ENCODE data around the gene EXOC3.

EXOC3 gene

DNA sequence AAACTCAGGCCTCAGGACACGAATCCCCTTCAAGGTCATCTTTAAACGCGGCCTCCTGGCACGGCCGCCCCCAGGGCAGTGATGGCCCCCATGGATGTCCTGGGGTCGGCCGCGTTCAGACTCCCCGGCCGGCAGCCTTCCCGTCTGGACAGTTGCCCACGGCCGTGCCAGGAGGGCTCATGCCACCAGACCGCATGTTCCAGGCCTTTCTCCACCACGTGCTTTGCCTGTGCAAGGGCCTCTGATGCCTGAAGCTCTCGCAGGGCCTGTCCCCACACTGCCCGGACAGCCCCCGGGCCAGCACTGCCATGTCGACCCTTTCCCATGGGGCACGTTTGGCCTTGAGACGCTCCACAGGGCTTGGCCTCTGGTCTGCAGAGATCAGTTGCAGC lies 46.7 kb downstream of the EXOC3 start:
- DNase-seq, result no peak

DNA sequence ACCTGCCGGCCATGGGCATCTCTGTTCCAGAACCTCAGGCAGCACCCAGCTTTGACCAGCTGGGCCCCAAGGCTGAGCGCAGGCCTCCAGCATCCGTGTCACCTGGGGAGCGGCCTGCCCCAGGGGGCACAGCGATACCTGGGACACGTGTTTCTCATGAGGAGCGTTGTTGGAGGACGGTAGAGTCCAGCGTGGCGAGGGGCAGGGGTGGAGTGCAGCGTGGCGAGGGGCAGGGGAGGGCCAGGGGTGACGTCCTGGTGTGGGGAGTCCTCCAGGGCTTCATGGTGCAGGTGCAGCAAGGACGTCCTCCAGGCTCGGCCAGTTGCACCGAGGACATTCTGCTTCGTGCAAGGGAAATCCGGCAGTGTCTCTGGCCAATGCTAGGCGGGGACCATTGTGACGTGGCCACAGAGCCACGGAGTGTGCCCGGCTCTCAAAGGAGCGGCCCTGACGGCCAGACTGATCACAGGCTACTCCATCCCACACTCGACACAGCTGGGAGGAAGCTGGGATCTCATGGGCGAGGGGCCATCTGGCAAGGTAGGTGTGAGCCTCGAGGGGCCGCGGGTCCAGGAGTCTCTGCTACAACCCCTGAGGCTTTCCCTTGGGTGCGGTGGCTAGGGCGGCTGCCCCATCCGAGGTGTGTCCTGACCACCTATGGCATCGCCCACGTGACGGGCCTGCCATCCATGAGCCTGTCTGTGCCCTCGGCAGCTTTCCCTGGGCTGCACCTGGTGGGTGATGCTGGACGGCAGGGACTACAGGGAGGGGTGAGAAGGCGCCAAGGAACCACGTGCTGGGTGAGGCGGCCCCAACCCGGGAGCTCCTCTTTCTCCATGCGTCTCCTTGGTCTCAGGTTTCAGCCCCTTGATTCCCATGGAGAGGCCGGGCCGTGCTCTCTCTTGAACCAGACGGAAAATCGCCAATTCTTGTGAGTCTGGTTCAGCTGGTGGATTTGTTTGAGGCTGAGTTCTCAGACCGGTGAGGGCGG lies 47.4 kb downstream of the EXOC3 start:
- no peak for DNase-seq

DNA sequence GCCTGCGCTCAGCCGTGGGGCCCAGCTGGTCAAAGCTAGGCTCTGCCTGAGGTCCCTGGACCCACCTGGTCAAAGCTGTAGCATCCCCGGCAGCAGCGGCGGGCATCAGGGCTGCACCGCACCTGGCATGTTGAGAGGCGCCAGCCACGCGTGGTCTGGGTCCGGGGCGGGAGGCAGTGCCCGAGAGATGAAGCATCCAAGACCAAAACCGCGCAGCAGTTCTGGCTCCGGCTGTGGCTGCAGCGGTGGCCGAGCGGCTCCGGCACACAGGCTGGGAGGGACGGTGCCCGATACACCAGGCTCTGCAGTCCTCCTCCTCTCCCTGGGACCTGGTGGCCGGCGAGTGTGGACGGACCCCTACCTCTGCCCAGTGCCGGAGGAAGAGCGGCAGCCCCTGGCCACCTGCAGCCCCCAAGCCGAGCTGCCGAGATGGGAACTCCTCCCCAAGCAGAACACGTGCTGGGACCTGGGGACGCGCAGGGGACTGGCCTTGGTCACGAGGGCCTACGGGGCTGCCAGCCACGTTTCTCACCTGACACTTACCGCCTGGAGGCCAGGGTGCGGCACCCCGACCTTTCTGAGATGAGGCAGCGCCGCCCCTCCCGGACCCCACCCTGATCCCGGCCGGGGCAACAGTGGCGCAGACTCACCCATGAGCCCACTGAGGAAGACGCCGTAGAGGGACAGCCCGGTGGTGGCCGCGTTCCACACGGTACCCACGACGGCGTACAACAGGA lies 48.3 kb downstream of the EXOC3 start:
- DNase-seq, result no peak

DNA sequence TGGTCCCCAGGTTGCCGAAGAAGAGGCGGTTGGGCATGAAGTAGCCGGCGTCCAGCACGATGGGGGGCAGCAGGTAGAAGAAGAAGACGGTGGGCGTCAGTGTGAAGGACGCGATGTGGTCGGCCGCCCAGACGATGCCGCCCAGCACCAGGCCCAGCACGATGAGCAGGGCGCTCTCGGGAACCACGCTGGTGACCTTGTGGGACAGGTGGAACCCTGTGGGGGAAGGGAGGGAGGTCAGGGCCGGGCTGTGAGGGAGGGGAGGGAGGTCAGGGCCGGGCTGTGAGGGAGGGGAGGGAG lies 48.8 kb downstream of the EXOC3 start:
- DNase-seq, result no peak

DNA sequence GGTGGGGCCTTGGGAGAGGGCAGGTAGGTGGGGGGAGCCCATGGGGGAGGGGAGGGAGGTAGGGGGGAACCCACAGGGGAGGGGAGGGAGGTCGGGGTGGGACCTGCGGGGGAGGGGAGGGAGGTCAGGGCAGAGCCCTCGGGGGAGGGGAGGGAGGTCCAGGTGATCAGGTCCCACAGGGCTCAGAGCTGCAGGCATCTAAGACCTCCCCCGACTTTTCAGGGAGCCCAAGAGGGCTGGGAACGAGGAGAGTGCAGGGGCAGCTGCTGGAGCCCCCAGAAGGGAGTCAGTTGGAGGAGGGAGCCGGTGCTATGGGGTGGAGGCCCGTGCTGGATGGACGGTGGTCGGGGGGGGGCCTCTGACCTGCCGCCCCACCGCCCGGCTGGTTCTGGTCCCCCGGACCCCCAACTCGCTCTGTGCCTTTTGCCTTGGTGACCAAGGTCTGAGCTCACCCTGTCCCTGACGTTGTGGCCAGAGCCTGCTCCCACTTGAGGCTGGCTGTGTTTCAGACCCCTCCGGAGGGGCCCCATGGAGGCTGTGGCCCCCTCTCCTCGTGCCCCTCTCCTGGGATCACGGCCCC lies 49.4 kb downstream of the EXOC3 start:
- DNase-seq, result no peak

DNA sequence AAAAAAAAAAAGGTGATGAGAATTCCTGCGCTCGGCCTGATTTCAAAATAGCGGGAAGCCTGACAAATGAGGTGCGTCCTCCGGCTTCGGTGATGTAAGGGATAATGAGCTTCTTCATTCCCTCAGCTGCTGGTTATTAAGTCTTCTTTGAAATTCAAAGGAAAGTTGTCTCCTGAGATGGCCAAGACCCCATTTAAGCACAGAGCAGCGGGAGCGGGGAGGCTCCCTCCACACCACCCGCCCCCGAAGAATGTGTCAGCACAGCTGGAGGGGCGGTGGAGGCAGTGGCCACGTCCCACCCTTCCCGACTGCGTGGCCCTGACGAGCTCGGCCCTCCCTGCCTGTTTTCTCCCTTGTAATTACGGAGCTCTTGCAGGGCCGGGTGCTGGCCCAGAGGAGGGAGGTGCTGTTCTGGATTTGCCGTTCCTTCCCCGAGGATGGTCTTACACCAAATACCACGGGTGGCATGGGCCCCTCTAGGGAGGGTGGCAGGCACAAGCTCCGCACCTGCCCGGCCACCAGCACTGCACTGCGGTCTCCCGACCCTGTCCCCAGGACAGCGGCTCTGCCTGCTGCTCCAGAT lies 50.2 kb downstream of the EXOC3 start:
- no peak for DNase-seq

DNA sequence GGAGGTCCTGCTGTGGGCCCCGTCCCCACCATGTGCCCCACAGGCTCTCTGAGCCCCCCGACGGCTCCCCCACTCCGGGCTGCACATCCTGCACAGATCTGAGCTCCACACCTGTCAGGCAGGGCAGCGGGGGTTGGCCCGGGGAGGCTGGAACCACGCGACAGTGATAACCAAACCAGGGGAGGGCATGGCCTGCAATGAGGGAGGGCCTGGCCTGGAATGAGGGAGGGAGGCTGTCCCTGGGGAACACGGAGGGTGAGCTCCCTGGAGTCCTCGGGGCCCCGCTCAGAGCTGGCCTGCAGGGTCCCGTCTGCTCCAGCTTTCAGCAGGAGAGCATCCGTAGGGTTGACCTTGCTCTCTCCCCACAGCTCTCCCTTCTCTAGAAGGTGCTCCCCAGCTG lies 50.8 kb downstream of the EXOC3 start:
- DNase-seq, result no peak

DNA sequence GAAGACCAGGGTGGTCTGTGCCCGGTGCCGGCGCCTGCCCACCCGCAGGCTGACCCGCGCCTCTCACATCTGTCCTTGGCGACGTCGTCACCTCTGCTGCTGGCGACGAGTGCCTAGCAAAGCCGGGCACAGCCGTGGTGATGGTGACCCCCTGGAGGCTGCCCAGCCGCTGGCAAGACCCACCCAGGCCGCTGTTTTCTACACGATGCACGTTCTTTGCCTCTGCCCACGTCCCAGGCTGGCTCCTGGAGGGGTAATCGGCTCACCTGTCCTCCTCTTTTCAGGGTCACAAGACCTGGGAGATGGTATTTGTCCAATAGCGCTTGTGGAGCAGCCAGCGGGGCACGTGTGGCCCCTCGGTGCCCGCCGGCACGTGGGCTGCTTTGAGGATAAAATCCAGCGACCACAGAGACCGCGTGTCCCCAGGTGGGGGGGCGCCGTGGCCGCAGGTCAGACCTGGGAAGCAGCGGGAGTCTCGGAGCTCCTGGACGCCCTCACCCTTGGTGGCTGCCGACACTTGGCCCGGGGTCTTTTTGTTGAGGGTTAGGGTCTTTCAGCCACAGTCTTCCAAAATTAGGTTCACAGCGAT lies 51.8 kb downstream of the EXOC3 start:
- DNase-seq, result no peak

DNA sequence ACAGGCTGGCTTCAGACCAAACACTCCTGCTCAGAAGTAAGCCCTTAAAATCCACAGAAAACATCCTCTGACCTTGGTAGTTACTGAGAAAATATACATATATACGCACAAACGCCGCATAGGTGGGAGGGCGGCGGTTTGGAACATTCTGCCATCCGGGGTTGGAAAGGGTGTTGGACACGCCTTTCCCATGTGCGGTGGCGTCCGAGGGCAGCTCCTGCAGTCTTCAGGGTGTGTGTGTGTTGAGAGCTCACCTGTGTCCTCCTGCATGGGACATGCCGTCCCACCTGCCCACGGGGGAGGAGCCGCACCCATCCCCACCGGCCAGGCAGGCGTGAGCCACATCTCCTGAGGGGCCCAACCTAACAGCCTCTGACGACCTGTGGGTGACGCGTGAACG lies 53.1 kb downstream of the EXOC3 start:
- DNase-seq, result no peak

DNA sequence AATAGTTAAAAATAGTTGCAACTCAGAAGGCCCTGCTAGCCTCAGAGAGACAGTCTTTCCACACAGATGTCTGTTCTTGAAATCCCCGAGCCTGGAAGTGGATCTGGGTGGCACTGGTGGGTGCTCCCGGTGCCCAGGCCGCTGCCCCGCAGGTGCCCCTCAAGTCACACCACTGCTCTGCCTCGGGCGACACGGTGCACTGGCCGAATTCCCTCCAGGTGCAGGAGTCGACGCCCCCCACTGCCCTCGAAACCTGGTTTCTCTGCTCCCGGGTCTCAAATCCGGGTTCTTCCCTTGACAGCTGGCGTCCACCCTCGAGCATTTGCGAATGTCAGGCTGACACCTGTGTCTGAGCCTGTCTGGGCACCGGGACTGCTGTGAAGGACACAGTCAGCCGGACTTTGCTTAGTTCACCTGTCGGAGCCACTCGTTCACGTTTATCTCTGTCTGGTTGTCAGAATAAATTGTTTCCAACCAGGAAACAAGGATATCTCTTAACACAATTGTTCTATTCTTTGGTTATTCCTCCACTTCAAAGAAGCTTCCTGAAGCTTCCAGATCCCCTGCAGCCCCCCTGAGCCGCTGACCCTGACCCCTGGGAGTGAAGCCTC lies 54.2 kb downstream of the EXOC3 start:
- no peak for DNase-seq

DNA sequence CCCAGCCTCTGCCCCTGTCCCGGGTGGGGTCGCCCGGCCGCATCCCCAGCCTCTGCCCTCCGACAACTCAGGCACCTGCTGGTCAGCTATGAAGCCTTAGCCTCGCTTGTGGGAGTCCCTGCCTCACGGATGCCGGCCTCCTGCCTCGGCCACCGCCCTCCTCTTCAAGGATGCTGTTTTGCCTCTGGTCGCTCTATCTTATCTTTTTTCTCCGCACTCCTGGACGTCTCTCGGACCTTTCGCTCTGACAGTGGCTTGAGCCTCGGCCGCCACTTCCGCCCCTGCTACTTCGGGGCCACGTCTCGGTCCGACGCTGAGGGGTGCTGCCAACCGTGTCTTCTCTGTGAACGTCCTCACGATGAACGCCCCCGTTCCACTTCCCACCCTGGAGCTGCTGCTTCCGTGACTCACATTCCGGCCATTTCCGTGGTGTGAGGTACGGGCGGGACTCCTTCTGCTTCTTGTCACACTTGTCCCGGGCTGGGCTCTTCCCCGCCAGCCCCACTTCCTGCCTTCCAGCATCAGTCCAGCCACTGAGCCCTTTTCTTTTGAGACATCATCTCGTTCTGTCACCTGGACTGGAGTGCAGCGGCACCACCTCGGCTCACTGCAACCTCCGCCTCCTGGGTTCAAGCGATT lies 55.0 kb downstream of the EXOC3 start:
- DNase-seq, result no peak

DNA sequence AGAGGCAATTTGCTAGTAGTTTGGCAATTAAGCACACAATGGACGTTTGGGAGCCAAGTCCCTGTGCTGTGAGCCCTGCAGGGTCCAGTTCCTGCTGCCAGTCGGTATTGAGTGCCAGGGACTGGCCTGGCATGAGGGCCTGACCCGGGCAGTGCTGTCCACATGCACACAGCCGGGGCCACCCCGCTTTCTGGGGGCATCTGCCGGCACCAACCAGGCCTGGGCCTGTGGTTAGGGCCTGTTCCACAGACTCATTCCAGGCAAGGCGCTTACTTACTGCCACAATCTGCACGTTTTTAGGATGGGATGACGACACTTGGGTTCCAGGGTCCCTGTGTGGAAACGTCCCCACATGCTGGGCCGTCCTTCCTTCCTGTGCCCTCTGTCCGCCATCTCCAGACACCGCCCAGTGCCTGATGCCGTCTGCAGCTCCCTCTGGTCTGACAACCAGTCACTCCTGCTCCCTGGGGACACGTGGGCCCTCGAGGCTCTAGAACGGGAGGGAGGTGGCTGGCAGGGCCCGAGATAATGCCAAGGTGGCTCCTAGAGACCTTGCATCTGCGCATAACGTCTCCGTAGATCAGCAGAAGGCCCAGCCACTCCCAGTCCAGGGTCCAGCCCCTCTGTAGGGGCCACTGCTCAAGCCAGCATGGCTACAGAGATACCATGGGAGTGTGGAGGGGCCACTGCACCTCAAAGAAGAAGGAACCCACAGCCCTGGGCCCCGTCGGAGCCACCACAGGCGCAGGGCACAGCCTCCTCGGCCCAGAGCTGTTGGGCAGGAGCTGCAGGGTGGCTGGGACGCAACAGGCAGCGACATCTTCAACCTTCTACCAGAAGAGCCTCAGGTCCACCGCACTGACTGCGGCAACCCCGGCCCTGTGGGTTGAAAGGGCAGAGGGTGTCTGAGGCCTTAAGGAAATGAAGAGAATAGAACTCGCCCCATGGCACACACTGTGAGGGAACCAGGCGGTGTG lies 56.5 kb downstream of the EXOC3 start:
- DNase-seq, result no peak

DNA sequence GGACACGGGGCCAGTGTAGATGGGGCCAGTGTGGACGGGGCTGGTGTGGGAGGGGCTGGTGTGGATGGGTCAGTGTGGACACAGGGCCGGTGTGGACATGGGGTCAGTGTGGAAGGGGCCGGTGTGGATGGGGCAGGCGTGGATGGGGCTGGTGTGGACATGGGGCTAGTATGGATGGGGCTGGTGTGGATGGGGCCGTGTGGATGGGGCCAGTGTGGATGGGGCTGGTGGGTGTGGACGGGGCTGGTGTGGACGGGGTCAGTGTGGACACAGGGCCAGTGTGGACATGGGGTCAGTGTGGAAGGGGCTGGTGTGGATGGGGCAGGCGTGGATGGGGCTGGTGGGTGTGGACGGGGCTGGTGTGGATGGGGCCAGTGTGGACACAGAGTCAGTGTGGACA lies 57.5 kb downstream of the EXOC3 start:
- no peak for DNase-seq

DNA sequence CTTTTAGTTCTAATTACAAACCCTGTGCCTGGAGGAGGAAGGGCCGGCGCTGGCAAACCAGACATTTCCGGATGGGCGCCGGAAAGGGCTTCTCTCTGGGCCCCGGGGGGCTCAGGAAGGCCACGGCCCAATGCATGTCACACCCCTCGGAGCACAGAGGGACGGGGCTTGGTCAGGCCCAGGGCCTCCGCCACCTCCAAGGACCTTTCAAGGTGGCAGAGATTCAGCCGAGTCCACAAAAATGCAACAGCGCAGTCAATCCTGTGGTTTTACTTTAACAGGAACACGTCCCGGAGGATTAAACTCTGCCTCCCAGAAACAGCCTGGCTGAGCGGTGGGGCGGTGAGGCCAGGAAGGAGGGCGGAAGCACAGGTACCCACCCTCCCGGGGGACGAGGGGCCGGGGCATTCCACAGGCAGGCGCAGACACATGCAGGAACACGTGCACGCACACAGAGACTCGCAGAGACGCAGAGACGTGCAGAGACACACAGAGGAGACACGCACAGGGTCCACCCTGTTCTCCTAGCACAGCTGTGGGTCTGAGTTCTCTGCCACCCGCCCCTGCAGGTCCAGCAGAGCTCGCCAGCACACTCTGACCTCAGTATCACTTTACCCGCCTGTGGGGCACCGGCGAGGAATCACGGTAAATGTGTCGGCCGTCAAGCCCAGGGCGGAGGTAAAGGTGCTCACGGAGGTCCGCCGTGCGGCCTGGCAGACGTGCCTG lies 58.3 kb downstream of the EXOC3 start:
- DNase-seq, result no peak

DNA sequence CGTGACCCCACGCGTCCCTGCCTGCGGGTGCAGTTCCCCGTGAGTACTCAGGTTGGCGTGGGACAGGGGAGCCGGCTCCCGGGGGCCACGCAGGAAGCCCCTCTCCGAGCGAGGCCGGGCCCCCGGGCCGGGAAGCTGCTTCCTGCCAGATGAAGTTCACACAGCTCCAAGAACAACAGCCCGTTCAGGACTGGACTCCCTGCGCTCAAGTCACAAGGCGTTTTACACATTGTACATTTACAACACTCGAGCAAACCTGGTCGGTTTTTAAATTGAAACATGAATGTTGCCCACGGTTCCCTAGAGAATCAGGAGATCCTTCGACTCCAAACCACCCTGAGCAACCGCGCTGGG lies 58.8 kb downstream of the EXOC3 start:
- DNase-seq, result no peak

DNA sequence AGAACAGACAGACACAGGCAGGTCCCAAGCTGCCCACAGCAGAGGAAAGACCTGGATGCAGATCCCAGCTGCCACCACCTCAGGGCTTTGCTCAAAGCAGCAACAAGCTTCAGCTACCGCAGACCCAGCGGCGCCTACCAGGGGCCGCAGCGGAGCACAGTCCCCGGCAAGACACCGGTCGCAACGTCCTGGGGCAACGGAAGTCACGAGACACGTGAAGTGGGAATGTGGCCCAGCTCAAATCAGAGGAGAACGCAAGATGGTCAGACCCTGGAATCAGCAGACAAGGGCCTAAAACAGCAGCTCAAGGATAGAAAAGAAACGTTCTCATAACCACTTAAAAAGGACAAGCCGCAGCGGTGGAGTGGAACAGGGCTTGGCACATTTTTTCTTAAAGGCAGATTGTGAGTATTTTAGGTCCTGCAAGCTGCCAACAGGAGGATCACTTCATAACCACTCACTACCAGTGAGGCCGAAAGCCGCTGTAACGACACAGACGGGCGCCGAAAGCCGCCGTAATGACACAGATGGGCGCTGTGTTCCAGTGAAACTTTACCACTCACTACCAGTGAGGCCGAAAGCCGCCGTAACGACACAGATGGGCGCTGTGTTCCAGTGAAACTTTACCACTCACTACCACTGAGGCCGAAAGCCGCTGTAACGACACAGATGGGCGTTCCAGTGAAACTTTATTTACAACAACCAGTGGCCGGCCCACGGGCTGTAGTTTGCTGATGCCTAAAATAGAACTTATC lies 59.5 kb downstream of the EXOC3 start:
- no peak for DNase-seq

DNA sequence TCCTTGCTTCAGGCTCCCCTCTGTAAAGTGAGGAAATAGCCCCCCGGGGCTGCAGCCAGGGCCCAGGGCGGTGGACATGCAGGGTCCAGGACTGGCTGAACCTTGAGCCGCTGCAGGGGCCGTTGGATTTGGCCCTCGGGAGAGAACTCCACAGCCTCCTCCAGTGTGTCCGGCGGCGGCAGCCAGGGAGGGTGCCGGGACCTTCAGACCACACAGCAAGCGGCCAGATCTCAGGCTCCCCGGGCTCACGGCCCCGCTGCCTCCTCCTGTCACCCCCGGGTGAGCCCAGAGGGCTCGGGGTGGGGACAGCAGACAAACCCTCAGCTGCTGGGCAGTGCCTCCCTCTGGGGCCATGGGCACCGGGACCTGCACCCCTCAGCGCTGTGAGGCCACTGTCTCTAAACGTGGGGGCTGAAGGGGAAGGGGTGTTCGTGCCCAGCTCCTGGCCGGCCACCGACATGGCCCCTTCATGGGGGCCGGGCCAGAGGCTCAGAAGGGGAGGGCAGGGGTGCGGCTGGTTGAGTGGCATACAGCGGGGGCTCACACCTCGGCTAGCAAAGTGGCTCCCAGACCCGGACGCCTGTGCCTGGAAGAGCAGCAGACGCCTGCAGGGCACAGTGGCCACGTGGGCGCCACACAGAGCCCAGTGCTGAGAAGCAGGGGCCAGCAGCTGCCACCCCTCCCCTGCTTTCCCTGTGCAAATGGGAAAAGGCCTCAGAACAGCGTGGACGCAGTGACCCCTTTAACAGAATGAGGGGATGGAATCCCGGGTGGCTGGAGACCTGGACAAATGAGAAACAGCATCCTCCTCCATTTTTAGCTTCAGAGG lies 61.6 kb downstream of the EXOC3 start:
- no peak for DNase-seq

DNA sequence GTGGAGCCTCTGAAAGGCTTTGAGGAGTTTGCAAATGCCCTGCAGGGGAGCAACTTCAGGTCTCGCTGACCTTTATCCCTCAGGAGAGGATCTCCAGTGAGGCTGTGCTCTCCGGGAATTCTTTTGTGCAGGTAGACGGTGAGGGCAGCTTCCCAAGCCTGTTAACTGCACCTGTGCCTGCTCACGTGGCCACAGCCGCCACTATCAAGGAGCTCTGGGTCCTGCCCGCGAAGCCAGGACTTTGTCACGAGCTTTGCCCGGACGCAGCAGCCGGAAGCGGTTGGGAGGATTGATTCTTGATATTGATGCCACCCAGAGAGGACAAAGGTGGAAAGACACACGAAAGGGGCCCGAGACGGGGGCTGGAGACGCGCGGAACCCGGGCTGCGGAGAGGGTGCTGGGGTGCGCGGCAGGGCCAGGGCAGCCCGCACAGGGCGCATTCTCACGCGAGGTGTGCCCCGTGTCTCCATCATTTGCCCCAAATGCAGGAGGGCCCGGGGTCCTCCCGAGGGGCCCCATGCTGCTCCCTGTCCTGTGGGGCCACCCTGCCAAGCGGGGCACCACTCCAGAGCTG lies 63.1 kb downstream of the EXOC3 start:
- DNase-seq, result no peak
